ENCODE results near the gene SP1.

- TF ChIP-seq ZNF239 (tag by site-specific recombination; IDR thresholded peaks at IDR 0.05): no peak
- TF ChIP-seq REST (tag by site-specific recombination; IDR thresholded peaks at IDR 0.05): no peak
- TF ChIP-seq ZNF184 (tag by site-specific recombination; IDR thresholded peaks at IDR 0.05): no peak
- TF ChIP-seq CTCF (tag by site-specific recombination; IDR thresholded peaks at IDR 0.05): no peak
- no peak for TF ChIP-seq ZNF398 (tag by site-specific recombination; IDR thresholded peaks at IDR 0.05)
Observed at GRCh38 chr12:53462935-53463334, 83.0 kb downstream of the SP1 start.

All from HEK293 (cell line).